ENCODE results near the gene FAM228B.

DNA sequence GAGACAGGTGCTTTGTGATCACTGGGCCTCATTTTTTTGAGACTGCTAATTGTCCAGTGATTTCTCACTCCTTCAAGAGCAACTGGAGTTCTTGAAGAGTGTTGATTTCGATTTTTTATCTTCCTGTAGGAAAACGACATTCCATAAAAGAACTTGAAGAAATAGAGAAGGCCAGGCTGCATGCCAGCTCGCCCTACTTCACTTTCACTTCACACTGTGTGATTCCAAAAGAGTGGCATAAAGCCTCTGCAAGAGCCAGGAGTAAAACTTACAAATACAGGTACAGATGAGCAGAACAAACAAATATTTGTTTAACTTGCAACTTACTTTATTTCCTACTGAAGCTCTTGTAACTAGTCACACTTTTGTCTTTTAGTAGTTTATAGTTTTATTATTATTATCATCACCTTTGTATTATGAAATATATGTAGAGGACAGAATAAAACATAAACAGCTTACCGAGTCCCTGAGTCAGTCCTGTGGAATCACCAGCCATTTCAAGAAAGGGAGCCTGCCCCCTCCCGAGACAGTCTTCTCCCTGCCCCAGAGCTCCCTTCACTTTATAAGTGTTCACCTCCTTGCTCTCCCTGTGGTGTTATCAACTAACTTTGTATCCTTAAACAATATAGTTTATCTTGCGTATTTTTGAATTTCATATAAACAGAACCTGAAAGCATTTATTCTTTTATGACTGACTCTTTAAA is 60.2 kb downstream of the FAM228B start:
- TF ChIP-seq, protein P1, sequence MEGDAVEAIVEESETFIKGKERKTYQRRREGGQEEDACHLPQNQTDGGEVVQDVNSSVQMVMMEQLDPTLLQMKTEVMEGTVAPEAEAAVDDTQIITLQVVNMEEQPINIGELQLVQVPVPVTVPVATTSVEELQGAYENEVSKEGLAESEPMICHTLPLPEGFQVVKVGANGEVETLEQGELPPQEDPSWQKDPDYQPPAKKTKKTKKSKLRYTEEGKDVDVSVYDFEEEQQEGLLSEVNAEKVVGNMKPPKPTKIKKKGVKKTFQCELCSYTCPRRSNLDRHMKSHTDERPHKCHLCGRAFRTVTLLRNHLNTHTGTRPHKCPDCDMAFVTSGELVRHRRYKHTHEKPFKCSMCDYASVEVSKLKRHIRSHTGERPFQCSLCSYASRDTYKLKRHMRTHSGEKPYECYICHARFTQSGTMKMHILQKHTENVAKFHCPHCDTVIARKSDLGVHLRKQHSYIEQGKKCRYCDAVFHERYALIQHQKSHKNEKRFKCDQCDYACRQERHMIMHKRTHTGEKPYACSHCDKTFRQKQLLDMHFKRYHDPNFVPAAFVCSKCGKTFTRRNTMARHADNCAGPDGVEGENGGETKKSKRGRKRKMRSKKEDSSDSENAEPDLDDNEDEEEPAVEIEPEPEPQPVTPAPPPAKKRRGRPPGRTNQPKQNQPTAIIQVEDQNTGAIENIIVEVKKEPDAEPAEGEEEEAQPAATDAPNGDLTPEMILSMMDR (IDR thresholded peaks at IDR 0.05; ENCODE audit: low read depth, low read length) = no peak
- no peak for TF ChIP-seq POLR2A (IDR thresholded peaks at IDR 0.05; ENCODE audit: extremely low read depth, insufficient read length)
- TF ChIP-seq MAX (IDR thresholded peaks at IDR 0.05; ENCODE audit: low read depth, low read length) = no peak
- no peak for TF ChIP-seq MYC (IDR thresholded peaks at IDR 0.05; ENCODE audit: low read depth, low read length)

All from NB4 (cell line).